HG03521 (cell line): ENCODE measurements around the gene SNX5.

Experiments
- ATAC-seq: cut with Tn5 transposase; IDR thresholded peaks from one replicate; pipeline ENCODE4 v1.9.1; 2021; ENCODE audit warnings: mild to moderate bottlenecking, moderate library complexity; ENCODE audit not compliant: unreplicated experiment

The SNX5 gene

GRCh38 chr20:17919149-17919548, 49.4 kb downstream of the SNX5 start:
- ATAC-seq: no peak

GRCh38 chr20:17917832-17918618, 50.6 kb downstream of the SNX5 start:
- no peak for ATAC-seq

GRCh38 chr20:17916433-17916891, 52.1 kb downstream of the SNX5 start:
- ATAC-seq: no peak

GRCh38 chr20:17914957-17915356, 53.6 kb downstream of the SNX5 start:
- no peak for ATAC-seq

GRCh38 chr20:17912916-17913315, 55.7 kb downstream of the SNX5 start:
- no peak for ATAC-seq

- no peak for ATAC-seq
Observed at GRCh38 chr20:17911927-17912326, 56.7 kb downstream of the SNX5 start.

- ATAC-seq: no peak
Observed at GRCh38 chr20:17910828-17911294, 57.7 kb downstream of the SNX5 start.

- ATAC-seq: no peak
Observed at GRCh38 chr20:17909869-17910321, 58.7 kb downstream of the SNX5 start.

GRCh38 chr20:17905544-17905943, 63.0 kb downstream of the SNX5 start:
- ATAC-seq: no peak

- ATAC-seq: peak; percentile 66
Observed at GRCh38 chr20:17904027-17904426, 64.6 kb downstream of the SNX5 start.

GRCh38 chr20:17902531-17903083, 66.0 kb downstream of the SNX5 start:
- no peak for ATAC-seq

- no peak for ATAC-seq
Observed at GRCh38 chr20:17901971-17902370, 66.6 kb downstream of the SNX5 start.

- no peak for ATAC-seq
Observed at GRCh38 chr20:17898548-17898994, 70.0 kb downstream of the SNX5 start.

- no peak for ATAC-seq
Observed at GRCh38 chr20:17897566-17898307, 70.9 kb downstream of the SNX5 start.

GRCh38 chr20:17896771-17897369, 71.7 kb downstream of the SNX5 start:
- no peak for ATAC-seq

- ATAC-seq: no peak
Observed at GRCh38 chr20:17896193-17896723, 72.3 kb downstream of the SNX5 start.

- ATAC-seq: peak; percentile 55
Observed at GRCh38 chr20:17895641-17896171, 72.9 kb downstream of the SNX5 start.

GRCh38 chr20:17893445-17893844, 75.1 kb downstream of the SNX5 start:
- ATAC-seq: no peak

GRCh38 chr20:17892189-17892938, 76.2 kb downstream of the SNX5 start:
- no peak for ATAC-seq
